Germinal center (tissue), 1 donor: ENCODE results near the gene TECPR2.
A peak's percentile ranks its signal among the peaks of the same experiment; 100 is the strongest.
"Not testable (repeated sequence)": the region's sequence is repeated elsewhere in the genome, so short reads cannot be mapped to it uniquely, and the experiment has no call there.

Source experiments
- DNase-seq: peaks from one replicate; pipeline ENCODE4 v3.0.0; 2012; ENCODE audit warnings: mixed read lengths, low spot score

TECPR2 gene

DNA sequence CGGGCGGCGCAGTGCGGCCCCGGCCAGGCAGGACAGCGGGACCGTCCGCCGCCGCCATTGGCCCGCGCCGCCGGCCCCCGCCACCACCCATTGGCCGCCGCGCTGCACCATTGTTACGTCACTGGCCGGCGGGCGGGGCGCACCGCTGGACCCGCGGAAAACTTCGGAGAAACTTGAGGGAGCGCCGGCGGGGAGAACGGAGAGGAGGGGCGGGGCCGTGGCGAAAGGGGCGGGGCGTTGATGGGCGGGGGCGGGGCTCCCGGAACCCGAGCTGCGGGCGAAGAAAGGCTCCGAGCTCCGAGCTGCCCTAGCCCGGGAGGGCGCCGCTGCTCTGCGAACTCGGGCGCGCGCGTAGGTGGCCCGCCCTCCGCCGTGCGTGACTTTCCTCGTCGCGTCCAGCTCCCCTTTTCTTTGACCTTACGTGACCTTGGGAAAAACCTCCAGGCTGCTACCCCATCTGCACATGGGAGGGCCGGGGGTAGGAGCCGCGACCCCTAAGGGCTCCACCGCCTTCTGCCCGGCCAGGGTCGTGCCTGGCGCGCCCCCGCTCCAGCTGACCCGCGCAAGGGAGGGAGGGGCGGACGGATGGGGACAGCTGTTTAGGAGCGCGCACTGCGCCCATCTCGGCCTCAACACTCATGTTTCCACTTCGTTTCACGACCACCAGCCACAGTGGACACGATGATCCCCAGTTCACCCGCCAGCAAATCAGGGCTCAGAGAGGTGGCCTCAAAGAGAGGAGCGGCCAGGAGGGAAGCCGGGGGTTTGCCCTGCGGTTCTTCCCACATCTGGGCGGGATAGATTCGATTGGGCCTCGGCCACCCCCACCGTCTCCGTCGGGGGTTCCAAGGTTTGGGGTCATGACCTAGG is 147.2 kb downstream of the TECPR2 start, which contains the start of gene ANKRD9:
Gene ANKRD9 (minus strand): TSS at position 31 of the 870 bp plus-strand sequence. CDS start 1,887 bp downstream, outside the sequence.
- DNase-seq = peak; percentile 94

- DNase-seq = no peak
Observed at GRCh38 chr14:102510616-102511520, 148.1 kb downstream of the TECPR2 start.

GRCh38 chr14:102511538-102511937 is 148.8 kb downstream of the TECPR2 start:
- no peak for DNase-seq

DNA sequence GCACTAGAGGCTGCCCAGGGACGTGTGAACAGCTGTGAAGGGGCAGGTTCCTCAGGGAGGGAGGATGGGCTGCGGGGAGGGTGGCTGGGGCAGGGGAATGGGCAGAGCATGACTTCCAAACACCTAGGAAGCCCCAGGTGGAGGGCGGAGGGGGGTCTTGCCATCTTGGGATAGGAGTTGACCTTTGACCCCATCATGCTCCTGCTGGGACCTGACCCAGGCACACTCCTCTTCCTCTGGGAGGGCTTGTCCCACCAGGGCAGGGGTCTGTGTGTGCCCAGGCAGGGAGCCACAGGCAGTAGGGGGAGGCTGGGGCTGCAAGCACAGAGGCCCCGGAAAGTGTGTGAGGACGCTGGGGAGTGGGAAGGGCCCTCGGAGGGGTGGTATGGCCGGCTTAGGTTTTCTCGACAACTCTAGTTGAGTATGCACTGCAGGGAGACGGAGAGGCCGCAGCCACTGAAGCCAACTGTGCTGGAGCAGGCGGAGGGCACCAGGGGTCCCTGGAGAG is 150.1 kb downstream of the TECPR2 start:
- DNase-seq = no peak

- DNase-seq = no peak
Observed at GRCh38 chr14:102513899-102514772, 151.4 kb downstream of the TECPR2 start.

- DNase-seq = no peak
Observed at GRCh38 chr14:102514987-102515733, 152.4 kb downstream of the TECPR2 start.

DNA sequence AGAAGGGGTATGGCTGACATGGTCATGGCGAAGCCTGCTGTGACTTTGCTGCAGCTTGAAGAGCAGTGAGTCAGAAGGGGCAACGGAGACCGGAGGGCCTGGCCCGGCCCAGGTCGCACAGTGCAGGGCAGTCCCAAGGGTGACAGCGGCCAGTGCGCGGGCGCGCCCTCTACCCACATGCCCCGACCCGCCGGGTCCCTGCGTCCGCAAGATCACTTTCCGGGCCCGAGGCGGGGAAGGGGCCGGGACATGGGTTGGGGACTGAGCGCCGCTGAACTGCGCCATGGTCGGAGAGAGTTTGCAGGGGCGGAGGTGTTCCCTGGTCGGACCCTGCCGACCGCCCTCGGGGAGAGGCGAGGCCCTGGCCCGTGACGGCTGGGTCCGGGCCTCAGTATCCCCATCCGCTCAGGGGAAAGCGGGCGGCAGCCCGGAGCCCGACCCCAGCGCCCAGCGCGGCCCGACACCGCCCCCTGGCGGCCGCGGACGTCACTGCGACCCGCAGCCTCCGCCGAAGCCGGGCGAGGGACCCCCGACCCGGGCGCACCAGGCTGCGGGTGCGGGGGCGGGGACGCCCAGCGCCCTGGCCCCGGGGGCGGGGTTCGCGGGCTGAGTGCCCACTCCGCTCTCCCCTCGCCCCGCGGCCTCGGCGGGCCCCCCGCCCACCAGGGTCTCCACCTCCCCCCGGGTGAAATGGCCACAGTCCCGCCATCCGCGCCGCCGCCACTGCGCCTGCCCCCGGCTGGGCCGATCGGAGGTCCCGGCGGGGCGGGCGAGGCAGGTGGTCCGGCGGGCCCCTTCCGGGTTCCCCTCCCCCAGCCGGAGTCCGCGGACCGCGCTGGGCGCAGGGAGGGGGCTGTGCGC is 154.0 kb downstream of the TECPR2 start:
- peak; percentile 82 for DNase-seq

DNA sequence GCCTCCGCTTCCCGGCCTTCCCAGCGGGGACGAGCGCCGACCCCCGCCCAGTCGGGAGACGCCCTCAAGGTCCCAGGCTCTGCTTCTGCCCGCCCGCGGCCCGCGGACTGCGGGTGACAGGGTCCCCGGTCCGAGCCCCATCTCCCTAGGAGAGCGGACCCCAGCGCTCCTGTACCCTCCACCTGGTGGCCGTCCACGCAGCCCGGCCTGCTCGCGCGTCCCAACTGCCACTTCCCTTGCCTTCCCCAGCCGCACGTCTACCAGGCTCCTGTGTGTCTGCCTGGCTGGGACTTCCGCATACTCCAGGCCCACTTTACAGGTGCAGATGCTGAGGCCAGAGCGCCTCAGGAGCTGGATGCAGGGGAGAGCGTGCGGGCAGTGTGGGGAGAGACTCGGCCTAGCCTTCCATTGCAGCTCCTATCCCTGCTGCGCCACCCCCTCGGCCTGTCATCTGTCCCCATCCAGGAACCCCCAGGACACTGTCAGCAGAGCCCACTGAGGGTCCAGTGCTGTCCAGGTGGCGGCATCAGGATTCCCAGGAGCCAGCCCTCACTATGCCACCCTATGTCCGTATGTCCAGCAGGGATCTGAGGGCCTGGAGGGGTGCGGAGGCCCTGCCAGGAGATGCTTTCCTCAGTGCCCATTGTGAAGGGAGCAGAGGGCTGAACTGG is 154.8 kb downstream of the TECPR2 start:
- no peak for DNase-seq

- no peak for DNase-seq
Observed at GRCh38 chr14:102518063-102518648, 155.4 kb downstream of the TECPR2 start.

DNA sequence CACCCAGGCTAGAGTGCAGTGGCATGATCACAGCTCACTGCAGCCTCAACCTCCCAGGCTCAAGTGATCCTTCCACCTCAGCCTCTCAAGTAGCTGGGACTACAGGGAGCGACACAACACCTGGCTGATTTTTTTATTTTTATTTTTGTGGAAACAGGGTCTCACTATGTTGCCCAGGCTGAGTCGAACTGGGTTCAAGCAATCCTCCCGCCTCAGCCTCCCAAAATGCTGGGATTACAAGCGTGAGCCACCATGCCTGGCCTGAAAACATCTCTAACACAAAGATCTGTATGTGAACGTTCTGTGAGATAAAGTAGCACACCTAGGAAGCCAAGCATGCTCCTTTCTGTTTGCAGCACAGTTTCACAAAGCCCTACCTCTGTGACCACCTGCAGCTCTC is 157.0 kb downstream of the TECPR2 start:
- DNase-seq = not testable (repeated sequence)

GRCh38 chr14:102523200-102523568 is 160.4 kb downstream of the TECPR2 start:
- no peak for DNase-seq

GRCh38 chr14:102523569-102524450 is 161.1 kb downstream of the TECPR2 start:
- DNase-seq = no peak

GRCh38 chr14:102524451-102525218 is 161.9 kb downstream of the TECPR2 start:
- peak; percentile 98 for DNase-seq

GRCh38 chr14:102525219-102525928 is 162.6 kb downstream of the TECPR2 start:
- no peak for DNase-seq

GRCh38 chr14:102525929-102526497 is 163.3 kb downstream of the TECPR2 start:
- no peak for DNase-seq
